HCT116 (cell line): ENCODE results near the gene STIM2. TPM values are rescaled to one million over a fixed set of nuclear protein-coding genes. Genes with fewer than 3 reads are reported as not detected.

Experiments
- ATAC-seq: fragments of 200-7000 bp; cut with Tn5 transposase; 2 replicates; pipeline ENCODE4 v1.9.1; 2020; ENCODE audit warnings: mild to moderate bottlenecking, moderate library complexity
- BruUV-seq: library from RNA; stranded (reverse); fragments of 400-500 nt; replicated peaks from 2 replicates; lab custom pipeline; 2021; lab: Mats Ljungman, UMichigan
- CTCF ChIA-PET: fragments of 300-600 bp; sonication (Branson Sonifier 250); formaldehyde crosslinking; loops from one replicate; lab custom pipeline; 2021; ENCODE audit warnings: antibody characterized with exemption; lab: Charles Lee
- POLR2A ChIA-PET: fragments of 300-600, 350-600 bp; sonication (Branson Sonifier 250); formaldehyde crosslinking; loops from one replicate; lab custom pipeline; 2021; ENCODE audit warnings: antibody characterized with exemption; lab: Charles Lee
- RAD21 ChIA-PET, 2 experiments: fragments of 300-600 bp; sonication (Branson Sonifier 250); formaldehyde crosslinking; loops; one replicate each; lab custom pipeline; 2023; ENCODE audit warnings: low total read pairs in 2 of 2; ENCODE audit not compliant: uncharacterized antibody in 2 of 2, unreplicated experiment in 2 of 2, low non-redundant PET in 1 of 2; lab: Charles Lee
- DNase-seq: peaks from one replicate; pipeline ENCODE4 v3.0.0-alpha.2; 2010; ENCODE audit warnings: low read depth, low spot score
- H2AFZ ChIP-seq: fragments of 200-600 bp; shearing (Covaris generic), sonication (generic); 2 replicates; pipeline ENCODE4 v1.6.1; 2017; ENCODE audit warnings: low read depth, mixed run types, mixed read lengths, antibody characterized with exemption, low read length; ENCODE audit not compliant: poor library complexity, severe bottlenecking
- H3K27ac ChIP-seq: 2 replicates; pipeline ENCODE4 v1.5.1; 2012; ENCODE audit warnings: low read depth, low read length
- H3K27me3 ChIP-seq: fragments of 200-600 bp; sonication (generic); 2 replicates; pipeline ENCODE4 v1.6.1; 2016; ENCODE audit warnings: mixed run types, low read length, mixed read lengths; ENCODE audit not compliant: insufficient read depth
- H3K36me3 ChIP-seq, 2 experiments: fragments of 200-500 bp in 1 of 2; fragments of 200-600 bp in 1 of 2; sonication (Bioruptor generic) in 1 of 2; sonication (generic) in 1 of 2; 2 replicates each; pipeline versions ENCODE4 v1.5.1 to v1.6.1; 2014 to 2016; ENCODE audit warnings: low read length in 2 of 2, inconsistent platforms in 1 of 2, mixed read lengths in 1 of 2, mixed run types in 1 of 2; ENCODE audit not compliant: insufficient read depth in 2 of 2, control insufficient read depth in 1 of 2
- H3K4me1 ChIP-seq, 2 experiments: fragments of 200-600 bp in 1 of 2; sonication (generic) in 1 of 2; 2 replicates each; pipeline versions ENCODE4 v1.5.1 to v1.6.1; 2012 to 2017; ENCODE audit warnings: low read length in 2 of 2, inconsistent platforms in 1 of 2, mild to moderate bottlenecking in 1 of 2, mixed read lengths in 1 of 2, mixed run types in 1 of 2, moderate library complexity in 1 of 2; ENCODE audit not compliant: insufficient read depth in 2 of 2, control insufficient read depth in 1 of 2
- H3K4me2 ChIP-seq: fragments of 200-600 bp; sonication (generic); 2 replicates; pipeline ENCODE4 v1.6.1; 2017; ENCODE audit warnings: mixed run types, low read length, mixed read lengths
- H3K4me3 ChIP-seq, 2 experiments: fragments of 200-600 bp in 1 of 2; sonication (generic) in 1 of 2; replicated peaks in 1 of 2; 2 replicates each; pipeline ENCODE4 v1.5.1; 2011 to 2016; ENCODE audit warnings: low read length in 2 of 2, control low read depth in 1 of 2, low read depth in 1 of 2, mild to moderate bottlenecking in 1 of 2, mixed read lengths in 1 of 2, mixed run types in 1 of 2
- H3K79me2 ChIP-seq: fragments of 200-600 bp; sonication (generic); 2 replicates; pipeline ENCODE4 v1.6.1; 2017; ENCODE audit warnings: mild to moderate bottlenecking, mixed run types, low read length, moderate library complexity, mixed read lengths; ENCODE audit not compliant: insufficient read depth
- H3K9ac ChIP-seq: fragments of 200-600 bp; sonication (generic); 2 replicates; pipeline ENCODE4 v1.6.1; 2016; ENCODE audit warnings: low read length, mixed read lengths
- H3K9me2 ChIP-seq: fragments of 200-600 bp; sonication (generic), shearing (Covaris generic); 2 replicates; pipeline ENCODE4 v1.6.1; 2017; ENCODE audit warnings: mixed run types, mild to moderate bottlenecking, moderate library complexity; ENCODE audit not compliant: insufficient read depth
- H3K9me3 ChIP-seq, 2 experiments: fragments of 200-500 bp in 1 of 2; fragments of 200-600 bp in 1 of 2; sonication (Bioruptor generic) in 1 of 2; sonication (generic) in 1 of 2; 2 replicates each; pipeline ENCODE4 v1.6.1; 2014 to 2017; ENCODE audit warnings: low read length in 2 of 2, mixed read lengths in 2 of 2, inconsistent platforms in 1 of 2, low read depth in 1 of 2, mild to moderate bottlenecking in 1 of 2, mixed run types in 1 of 2, moderate library complexity in 1 of 2; ENCODE audit not compliant: control insufficient read depth in 1 of 2, insufficient read depth in 1 of 2
- H4K20me1 ChIP-seq: fragments of 200-600 bp; sonication (generic), shearing (Covaris generic); 2 replicates; pipeline ENCODE4 v1.6.1; 2017; ENCODE audit warnings: mixed run types, mild to moderate bottlenecking, moderate library complexity; ENCODE audit not compliant: insufficient read depth
- ATF3 ChIP-seq: IDR thresholded peaks from 2 replicates; pipeline ENCODE4 v1.6.1; 2012
- CTCF ChIP-seq, 3 experiments: fragments of 200-600 bp in 1 of 3; sonication (generic) in 1 of 3; IDR thresholded peaks in 2 of 3; conservative IDR thresholded peaks in 1 of 3; 2 replicates each; pipeline ENCODE4 v1.5.1; 2012 to 2017; ENCODE audit warnings: low read depth in 2 of 3, low read length in 2 of 3, antibody characterized with exemption in 1 of 3, borderline replicate concordance in 1 of 3, control low read depth in 1 of 3, mild to moderate bottlenecking in 1 of 3, mixed read lengths in 1 of 3, mixed run types in 1 of 3, moderate library complexity in 1 of 3; ENCODE audit not compliant: insufficient read depth in 1 of 3
- EGR1 ChIP-seq: IDR thresholded peaks from 2 replicates; pipeline ENCODE4 v1.6.1; 2012; ENCODE audit warnings: low read depth
- EZH2phosphoT487 ChIP-seq: fragments of 200-600 bp; IDR thresholded peaks from 2 replicates; pipeline ENCODE4 v1.6.1; 2018; ENCODE audit warnings: antibody characterized with exemption, borderline replicate concordance
- JUND ChIP-seq: IDR thresholded peaks from 2 replicates; pipeline ENCODE4 v1.6.1; 2012
- POLR2A ChIP-seq: IDR thresholded peaks from 2 replicates; pipeline ENCODE4 v1.7.0; 2011; ENCODE audit warnings: borderline replicate concordance; ENCODE audit not compliant: insufficient read depth, insufficient read length; ENCODE audit errors: extremely low read depth
- POLR2AphosphoS5 ChIP-seq: IDR thresholded peaks from 2 replicates; pipeline ENCODE4 v1.6.1; 2011; ENCODE audit warnings: mild to moderate bottlenecking, low read depth, low read length, moderate library complexity
- REST ChIP-seq: IDR thresholded peaks from 2 replicates; pipeline ENCODE4 v1.6.1; 2012; ENCODE audit warnings: low read depth
- TCF7L2 ChIP-seq: IDR thresholded peaks from 2 replicates; pipeline ENCODE4 v1.7.0; 2011; ENCODE audit warnings: borderline replicate concordance, inconsistent platforms; ENCODE audit not compliant: insufficient read depth, insufficient read length; ENCODE audit errors: extremely low read depth
- ZBTB33 ChIP-seq: IDR thresholded peaks from 2 replicates; pipeline ENCODE4 v1.6.1; 2011; ENCODE audit warnings: mild to moderate bottlenecking, low read length, moderate library complexity; ENCODE audit not compliant: insufficient replicate concordance; ENCODE audit errors: extremely low read depth
- ZFX ChIP-seq: fragments of 450-650 bp; IDR thresholded peaks from 2 replicates; pipeline ENCODE4 v1.6.1; 2017
- intact Hi-C: fragments of 100-400 bp; cut with micrococcal nuclease; formaldehyde crosslinking; loops from 2 replicates; pipeline ENCODE4 v1.10.0; 2022
- total RNA-seq: library from RNA; stranded (reverse); gene quantifications from one replicate; pipeline ENCODE4 v1.2.1, GENCODE V29; 2021; ENCODE audit not compliant: unreplicated experiment

Gene STIM2
- total RNA-seq, 1 experiment from 2014 or later, result 65.9 TPM

- H3K4me1 ChIP-seq, result no peaks in the 10 kb centered on the region
- no peaks in the 10 kb centered on the region for H3K27me3 ChIP-seq
- intact Hi-C loops, result no loop called here
- H3K9ac ChIP-seq, result no peak overlapping the region
- no peaks in the 10 kb centered on the region for H3K9me3 ChIP-seq
- BruUV-seq, result no TSS peak
- no peaks in the 10 kb centered on the region for H3K9me2 ChIP-seq
- ChIA-PET POLR2A (no interaction called here), CTCF (no interaction called here), RAD21 (no interaction called here)
- H3K4me2 ChIP-seq, result no peak overlapping the region
- H2AFZ ChIP-seq, result no peak overlapping the region
- H3K79me2 ChIP-seq, result peaks cover 33% of the 10 kb centered on the region
- H3K27ac ChIP-seq, result no peak overlapping the region
- no peak for ATAC-seq
- H4K20me1 ChIP-seq, result no peaks in the 10 kb centered on the region
- no peak overlapping the region for H3K4me3 ChIP-seq
- TF ChIP-seq POLR2A (no peak), JUND (no peak), ZFX (no peak), ATF3 (no peak)
- H3K36me3 ChIP-seq, result no peaks in the 10 kb centered on the region
- DNase-seq, result no peak
Observed at GRCh38 chr4:26887143-26887542, 26.5 kb downstream of the STIM2 start.

DNA sequence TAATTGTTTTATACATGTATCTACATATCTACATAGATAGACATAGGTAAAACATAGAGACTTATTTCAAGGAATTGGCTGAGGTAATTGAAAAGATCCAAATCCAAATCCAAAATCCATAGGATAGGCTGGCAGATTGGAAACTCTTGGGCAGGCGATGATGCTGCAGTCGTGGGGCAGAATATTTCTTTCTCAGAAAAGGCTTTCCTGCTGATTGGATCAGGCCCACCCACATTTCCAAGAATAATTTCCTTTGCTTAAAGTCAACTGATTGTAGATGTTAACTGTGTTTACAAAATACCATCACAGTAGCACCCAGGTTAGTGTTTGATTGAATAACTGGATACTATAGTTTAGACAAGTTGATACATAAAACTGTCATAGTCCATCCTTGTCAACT, 27.2 kb downstream of the STIM2 start:
- H3K27me3 ChIP-seq, result no peaks in the 10 kb centered on the region
- H4K20me1 ChIP-seq, result no peaks in the 10 kb centered on the region
- H3K79me2 ChIP-seq, result peaks cover 30% of the 10 kb centered on the region; the same call in 1 of the 2 replicates
- no peak for ATAC-seq
- H3K27ac ChIP-seq, result no peak overlapping the region
- H3K9ac ChIP-seq, result no peak overlapping the region
- H3K4me3 ChIP-seq, result no peak overlapping the region
- no peak for DNase-seq
- ChIA-PET RAD21 (no interaction called here), POLR2A (no interaction called here), CTCF (no interaction called here)
- H3K9me2 ChIP-seq, result no peaks in the 10 kb centered on the region
- BruUV-seq, result no TSS peak
- intact Hi-C loops, result no loop called here
- H3K4me2 ChIP-seq, result no peak overlapping the region
- H2AFZ ChIP-seq, result no peak overlapping the region
- no peaks in the 10 kb centered on the region for H3K4me1 ChIP-seq
- H3K9me3 ChIP-seq, result no peaks in the 10 kb centered on the region
- H3K36me3 ChIP-seq, result no peaks in the 10 kb centered on the region
- TF ChIP-seq POLR2AphosphoS5 (no peak), POLR2A (no peak), EZH2phosphoT487 (no peak), ZBTB33 (no peak), TCF7L2 (no peak), ZFX (no peak), EGR1 (no peak), REST (no peak), ATF3 (no peak), CTCF (IDR thresholded peaks at IDR 0.05 in 2 of 3, conservative IDR thresholded peaks at IDR 0.05 in 1 of 3; ENCODE audit: borderline replicate concordance in 1 of 3, insufficient read depth in 1 of 3, low read depth in 2 of 3, low read length in 2 of 3) (no peak)
